Cortex of kidney (tissue), 1 donor: Measurements from ENCODE around the gene MTSS2.

Source experiments
- DNase-seq: peaks from one replicate; lab custom pipeline; 2025; lab: John Stamatoyannopoulos, UW

The MTSS2 gene

GRCh38 chr16:70700101-70701020, 14.5 kb upstream of the MTSS2 start:
- no peak for DNase-seq

- no peak for DNase-seq
These were observed 13.8 kb upstream of the MTSS2 start for GRCh38 chr16:70699696-70700095.

- no peak for DNase-seq
These were observed 13.0 kb upstream of the MTSS2 start for GRCh38 chr16:70698901-70699300.

GRCh38 chr16:70697594-70698170, 11.8 kb upstream of the MTSS2 start:
- DNase-seq, result no peak

GRCh38 chr16:70696952-70697593, 11.2 kb upstream of the MTSS2 start:
- DNase-seq, result no peak

- no peak for DNase-seq
These were observed 10.5 kb upstream of the MTSS2 start for GRCh38 chr16:70696355-70696754.

GRCh38 chr16:70695331-70696070, 9.6 kb upstream of the MTSS2 start:
- DNase-seq, result no peak

GRCh38 chr16:70694868-70695218, 9.0 kb upstream of the MTSS2 start:
- DNase-seq, result no peak

- no peak for DNase-seq
These were observed 8.4 kb upstream of the MTSS2 start for GRCh38 chr16:70694088-70694867.

- DNase-seq, result no peak
These were observed 7.2 kb upstream of the MTSS2 start for GRCh38 chr16:70692873-70693671.

GRCh38 chr16:70692130-70692872, 6.4 kb upstream of the MTSS2 start:
- DNase-seq, result no peak

GRCh38 chr16:70691223-70692129, 5.6 kb upstream of the MTSS2 start:
- no peak for DNase-seq

GRCh38 chr16:70689970-70690891, 4.4 kb upstream of the MTSS2 start:
- no peak for DNase-seq

GRCh38 chr16:70689035-70689969, 3.4 kb upstream of the MTSS2 start:
- no peak for DNase-seq

GRCh38 chr16:70688246-70688742, 2.4 kb upstream of the MTSS2 start:
- no peak for DNase-seq

- DNase-seq, result no peak
These were observed 1.9 kb upstream of the MTSS2 start for GRCh38 chr16:70687671-70688245.
